Kidney epithelial cell (primary cell): Measurements from ENCODE around the gene TLE1. TPM values are rescaled to one million over a fixed set of nuclear protein-coding genes. Genes with fewer than 3 reads are reported as not detected.

Source experiments
- DNase-seq: peaks from one replicate; pipeline ENCODE4 v3.0.0-alpha.2; 2010; ENCODE audit warnings: low read depth
- H3K27me3 ChIP-seq: 2 replicates; pipeline ENCODE4 v1.6.0; 2011; ENCODE audit warnings: low read length; ENCODE audit not compliant: control insufficient read depth, insufficient read depth
- H3K36me3 ChIP-seq: 2 replicates; pipeline ENCODE4 v1.5.1; 2011; ENCODE audit warnings: low read length; ENCODE audit not compliant: control insufficient read depth, insufficient read depth
- H3K4me3 ChIP-seq: 2 replicates; pipeline ENCODE4 v1.5.1; 2011; ENCODE audit warnings: low read depth, mild to moderate bottlenecking, control low read depth, low read length
- total RNA-seq: library from RNA; depleted of rRNA; stranded (reverse); fragments of >200 nt; gene quantifications from 2 replicates; pipeline ENCODE4 v1.2.3, GENCODE V29; 2015
- TF ChIP-seq, protein P1 (sequence below): IDR thresholded peaks from 2 replicates; pipeline ENCODE4 v1.5.1; 2011; ENCODE audit warnings: mild to moderate bottlenecking, moderate library complexity, low read length, control low read depth, inconsistent platforms; ENCODE audit not compliant: insufficient read depth, poor library complexity, severe bottlenecking

TLE1 gene
- total RNA-seq, 1 donor from 2014 or later: 64.1 TPM

DNA sequence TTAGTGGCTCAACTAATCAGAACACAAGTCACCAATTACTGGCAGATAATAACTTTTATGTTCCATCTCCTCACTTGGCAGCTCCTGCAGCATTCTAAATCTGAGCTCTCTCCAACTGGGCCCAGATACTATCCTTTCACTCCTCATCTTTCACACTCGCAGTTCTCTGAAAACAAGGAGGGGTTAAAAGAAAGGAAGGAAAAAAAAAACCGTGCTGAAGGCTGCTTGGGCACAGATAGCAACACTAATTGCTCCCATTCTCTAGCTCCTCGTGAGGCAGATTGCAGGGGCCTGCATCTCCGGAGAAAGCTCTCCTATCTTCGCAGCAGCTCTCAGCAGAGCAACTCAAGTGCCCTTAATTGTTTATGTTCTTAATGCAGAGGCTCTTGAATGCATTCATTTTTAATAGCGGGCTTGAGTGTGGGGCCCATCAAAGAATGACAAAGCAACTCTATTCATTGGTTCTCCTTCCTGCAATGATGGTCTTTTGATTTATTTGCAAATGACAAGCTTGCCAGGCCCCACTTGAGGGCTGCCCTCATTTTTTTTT is 23.9 kb downstream of the TLE1 start:
- TF ChIP-seq, protein P1, sequence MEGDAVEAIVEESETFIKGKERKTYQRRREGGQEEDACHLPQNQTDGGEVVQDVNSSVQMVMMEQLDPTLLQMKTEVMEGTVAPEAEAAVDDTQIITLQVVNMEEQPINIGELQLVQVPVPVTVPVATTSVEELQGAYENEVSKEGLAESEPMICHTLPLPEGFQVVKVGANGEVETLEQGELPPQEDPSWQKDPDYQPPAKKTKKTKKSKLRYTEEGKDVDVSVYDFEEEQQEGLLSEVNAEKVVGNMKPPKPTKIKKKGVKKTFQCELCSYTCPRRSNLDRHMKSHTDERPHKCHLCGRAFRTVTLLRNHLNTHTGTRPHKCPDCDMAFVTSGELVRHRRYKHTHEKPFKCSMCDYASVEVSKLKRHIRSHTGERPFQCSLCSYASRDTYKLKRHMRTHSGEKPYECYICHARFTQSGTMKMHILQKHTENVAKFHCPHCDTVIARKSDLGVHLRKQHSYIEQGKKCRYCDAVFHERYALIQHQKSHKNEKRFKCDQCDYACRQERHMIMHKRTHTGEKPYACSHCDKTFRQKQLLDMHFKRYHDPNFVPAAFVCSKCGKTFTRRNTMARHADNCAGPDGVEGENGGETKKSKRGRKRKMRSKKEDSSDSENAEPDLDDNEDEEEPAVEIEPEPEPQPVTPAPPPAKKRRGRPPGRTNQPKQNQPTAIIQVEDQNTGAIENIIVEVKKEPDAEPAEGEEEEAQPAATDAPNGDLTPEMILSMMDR: no peak
- no peak for DNase-seq

DNA sequence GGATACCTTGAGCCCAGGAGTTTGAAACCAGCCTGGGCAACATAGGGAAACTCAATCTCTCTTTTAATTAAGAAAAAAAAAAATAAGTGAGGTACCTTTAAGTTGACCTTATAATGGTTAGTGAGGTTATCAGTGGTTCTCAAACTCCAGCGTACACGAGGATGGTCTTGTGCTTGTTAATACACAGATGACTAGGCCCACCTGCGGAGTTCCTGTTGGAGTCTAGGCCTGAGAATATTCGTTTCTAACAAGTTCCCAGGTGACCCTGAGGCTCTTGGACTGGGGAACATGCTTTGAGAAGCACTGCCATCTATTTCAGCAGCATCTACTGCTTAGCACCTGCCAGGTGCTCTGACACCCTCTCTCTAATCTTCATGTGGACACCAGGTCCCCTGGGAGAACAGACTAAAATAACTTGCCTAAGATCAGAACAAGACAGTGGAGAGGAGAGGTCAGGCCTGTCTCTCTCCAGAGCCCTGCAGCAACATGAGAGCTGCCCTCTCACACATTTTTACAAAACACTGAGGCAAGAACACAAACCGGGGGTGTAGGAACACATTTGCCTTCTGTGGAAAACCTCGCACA is 24.6 kb downstream of the TLE1 start:
- no peaks in the 10 kb centered on the region for H3K27me3 ChIP-seq
- no peak overlapping the region for H3K4me3 ChIP-seq
- no peaks in the 10 kb centered on the region for H3K36me3 ChIP-seq
- no peak for DNase-seq
- TF ChIP-seq, protein P1: no peak

More for the DNA sequence above, 23.9 kb downstream of the TLE1 start:
- no peak overlapping the region for H3K4me3 ChIP-seq
- no peaks in the 10 kb centered on the region for H3K36me3 ChIP-seq
- H3K27me3 ChIP-seq: no peaks in the 10 kb centered on the region

DNA sequence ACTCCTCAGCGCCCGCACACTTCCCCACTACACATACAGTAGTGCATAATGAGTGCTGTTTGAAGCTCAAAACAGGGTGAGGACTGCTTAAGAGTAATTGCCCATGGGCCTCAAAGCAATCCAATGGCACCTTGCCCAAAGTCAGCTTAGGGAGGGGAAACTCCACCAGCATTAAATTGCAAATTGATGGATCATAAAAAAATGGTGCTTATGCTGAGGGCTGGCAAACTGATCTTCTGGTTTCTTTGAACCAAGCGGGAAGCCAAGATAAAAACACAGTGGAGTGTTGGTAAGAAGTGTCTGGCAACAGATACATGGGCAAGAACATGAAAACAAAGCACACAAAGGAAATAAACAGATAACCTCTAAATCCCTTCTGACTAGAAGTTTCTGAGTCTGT is 28.0 kb downstream of the TLE1 start:
- TF ChIP-seq, protein P1: no peak
- H3K27me3 ChIP-seq: no peaks in the 10 kb centered on the region
- H3K36me3 ChIP-seq: no peaks in the 10 kb centered on the region
- no peak for DNase-seq
- H3K4me3 ChIP-seq: no peak overlapping the region

DNA sequence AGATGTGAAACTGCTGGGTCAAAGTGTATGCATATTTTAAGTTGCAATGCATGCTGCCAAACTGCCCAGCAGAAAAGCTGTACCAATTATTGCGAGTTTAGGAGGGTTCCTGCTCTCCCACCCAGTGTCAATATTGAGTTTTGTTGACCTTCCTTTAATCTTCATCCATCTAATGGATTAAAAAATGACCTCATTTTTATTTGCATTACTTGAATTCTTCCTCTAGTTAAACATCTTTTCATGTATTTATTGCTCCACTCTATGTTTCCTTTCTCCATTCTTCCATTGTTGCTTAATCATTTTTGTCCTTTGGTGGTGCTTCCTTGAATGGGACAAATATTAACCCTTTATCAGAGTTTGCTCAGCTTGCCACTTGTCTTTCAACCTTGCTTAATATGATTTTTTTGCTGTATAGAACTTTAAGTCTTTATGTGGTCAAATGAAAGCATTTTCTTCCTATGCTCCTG is 32.4 kb downstream of the TLE1 start:
- TF ChIP-seq, protein P1: no peak
- Histone ChIP-seq H3K4me3 (no peak overlapping the region), H3K27me3 (no peaks in the 10 kb centered on the region), H3K36me3 (no peaks in the 10 kb centered on the region)
- no peak for DNase-seq

DNA sequence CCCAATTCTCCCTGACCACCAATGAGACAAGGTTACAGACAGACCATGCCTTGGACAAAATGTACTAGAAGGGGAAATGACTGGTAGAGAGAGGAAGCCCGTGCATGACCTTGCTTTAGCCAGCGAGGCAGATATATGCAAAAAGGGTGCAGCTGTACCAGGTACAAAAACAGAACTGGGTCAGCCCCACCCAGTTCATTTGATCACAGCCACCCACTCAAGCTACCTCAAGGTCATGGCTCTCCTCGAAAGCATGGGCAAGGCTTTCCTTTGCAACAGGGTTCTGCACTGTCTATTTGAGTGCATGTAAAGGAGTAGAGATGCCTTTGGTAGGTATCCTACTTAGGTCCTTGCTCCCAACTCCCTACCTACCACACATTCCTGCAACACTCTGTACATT is 33.3 kb downstream of the TLE1 start:
- TF ChIP-seq, protein P1: no peak
- no peaks in the 10 kb centered on the region for H3K36me3 ChIP-seq
- H3K4me3 ChIP-seq: no peak overlapping the region
- no peak for DNase-seq
- H3K27me3 ChIP-seq: no peaks in the 10 kb centered on the region

DNA sequence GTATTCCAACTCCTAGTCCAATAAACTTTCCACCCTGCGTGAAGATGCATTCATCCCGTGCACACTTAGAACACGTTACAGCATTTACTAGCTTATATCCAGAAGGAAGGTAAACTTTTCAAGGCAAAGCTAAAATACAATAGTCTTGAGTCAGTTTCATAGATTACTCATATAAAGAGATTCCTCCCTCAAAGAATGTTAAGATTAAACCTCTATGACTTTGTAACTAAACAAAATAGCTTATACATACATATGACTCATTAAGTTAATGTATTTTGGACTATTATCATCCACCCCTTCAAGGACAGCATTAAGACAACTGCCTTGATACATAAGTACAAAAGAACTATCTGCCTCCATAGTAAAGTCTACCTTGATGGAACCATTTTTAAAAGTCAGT is 36.1 kb downstream of the TLE1 start:
- no peak for DNase-seq
- TF ChIP-seq, protein P1: no peak
- Histone ChIP-seq H3K27me3 (no peaks in the 10 kb centered on the region), H3K4me3 (no peak overlapping the region), H3K36me3 (no peaks in the 10 kb centered on the region)
